HL-60 (cell line): ENCODE results near the gene PTPRC.

ENCODE experiments used
- DNase-seq, 2 experiments: peaks; one replicate each; pipeline ENCODE4 v3.0.0-alpha.2; 2010 to 2020; ENCODE audit warnings: low read depth in 1 of 2, low spot score in 1 of 2
- H3K27ac ChIP-seq: fragments of 250-450 bp; sonication (Bioruptor Pico); replicated peaks from 2 replicates; pipeline ENCODE4 v1.5.1; 2020; ENCODE audit warnings: mild to moderate bottlenecking, moderate library complexity
- H3K27me3 ChIP-seq: fragments of 250-450 bp; sonication (Bioruptor Pico); 2 replicates; pipeline ENCODE4 v1.5.1; 2021; ENCODE audit warnings: mild to moderate bottlenecking, moderate library complexity; ENCODE audit not compliant: insufficient read depth, poor library complexity, severe bottlenecking
- H3K4me3 ChIP-seq: replicated peaks from 2 replicates; pipeline ENCODE4 v1.5.1; 2011; ENCODE audit warnings: mild to moderate bottlenecking, control low read depth, low read length; ENCODE audit not compliant: insufficient read depth
- GABPA ChIP-seq: IDR thresholded peaks from 2 replicates; pipeline ENCODE4 v1.6.1; 2012; ENCODE audit warnings: low read depth
- POLR2AphosphoS5 ChIP-seq: IDR thresholded peaks from 2 replicates; pipeline ENCODE4 v1.6.1; 2012; ENCODE audit warnings: low read depth
- SPI1 ChIP-seq: IDR thresholded peaks from 2 replicates; pipeline ENCODE4 v1.6.1; 2012; ENCODE audit warnings: low read depth, mild to moderate bottlenecking, borderline replicate concordance
- TF ChIP-seq, protein P1 (sequence below): IDR thresholded peaks from one replicate; pipeline ENCODE4 v1.5.1; 2011; ENCODE audit warnings: low read length, control low read depth, inconsistent platforms; ENCODE audit not compliant: insufficient read depth
- TF ChIP-seq, protein P2 (sequence below): IDR thresholded peaks from 2 replicates; pipeline ENCODE4 v1.6.1; 2012; ENCODE audit warnings: low read depth; ENCODE audit not compliant: insufficient replicate concordance

PTPRC gene

DNA sequence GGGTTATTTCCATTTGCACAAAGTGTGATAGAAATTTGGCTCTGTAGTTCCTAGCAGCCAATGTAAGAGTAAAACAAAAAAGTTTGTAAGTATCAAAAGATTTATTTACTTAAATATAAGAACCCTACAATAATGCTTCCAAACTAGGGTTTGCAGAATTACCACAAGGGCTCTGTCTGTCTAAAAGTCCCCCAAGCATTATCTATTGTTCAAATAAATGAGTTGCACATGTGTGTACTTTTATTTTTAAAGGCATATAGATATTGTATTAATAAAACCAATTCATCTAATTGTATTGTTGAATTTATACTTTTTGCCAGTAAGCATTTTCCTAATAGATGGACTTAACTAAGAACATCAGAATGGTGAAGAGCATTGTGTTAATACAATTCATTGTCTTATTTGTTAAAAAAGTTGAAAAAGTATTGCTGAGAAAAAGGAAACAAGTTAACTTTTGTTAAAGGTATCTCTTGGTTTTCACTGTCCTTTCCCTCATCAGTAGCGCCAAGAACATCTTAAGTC is 863 bp upstream of the PTPRC start:
- Histone ChIP-seq H3K27me3 (no peaks in the 10 kb centered on the region), H3K4me3 (no peak overlapping the region), H3K27ac (peak overlapping the region; percentile 89)
- no peak for DNase-seq
- TF ChIP-seq, protein P1, sequence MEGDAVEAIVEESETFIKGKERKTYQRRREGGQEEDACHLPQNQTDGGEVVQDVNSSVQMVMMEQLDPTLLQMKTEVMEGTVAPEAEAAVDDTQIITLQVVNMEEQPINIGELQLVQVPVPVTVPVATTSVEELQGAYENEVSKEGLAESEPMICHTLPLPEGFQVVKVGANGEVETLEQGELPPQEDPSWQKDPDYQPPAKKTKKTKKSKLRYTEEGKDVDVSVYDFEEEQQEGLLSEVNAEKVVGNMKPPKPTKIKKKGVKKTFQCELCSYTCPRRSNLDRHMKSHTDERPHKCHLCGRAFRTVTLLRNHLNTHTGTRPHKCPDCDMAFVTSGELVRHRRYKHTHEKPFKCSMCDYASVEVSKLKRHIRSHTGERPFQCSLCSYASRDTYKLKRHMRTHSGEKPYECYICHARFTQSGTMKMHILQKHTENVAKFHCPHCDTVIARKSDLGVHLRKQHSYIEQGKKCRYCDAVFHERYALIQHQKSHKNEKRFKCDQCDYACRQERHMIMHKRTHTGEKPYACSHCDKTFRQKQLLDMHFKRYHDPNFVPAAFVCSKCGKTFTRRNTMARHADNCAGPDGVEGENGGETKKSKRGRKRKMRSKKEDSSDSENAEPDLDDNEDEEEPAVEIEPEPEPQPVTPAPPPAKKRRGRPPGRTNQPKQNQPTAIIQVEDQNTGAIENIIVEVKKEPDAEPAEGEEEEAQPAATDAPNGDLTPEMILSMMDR = no peak
- TF ChIP-seq SPI1 (no peak), POLR2AphosphoS5 (no peak), GABPA (no peak)
- TF ChIP-seq, protein P2, sequence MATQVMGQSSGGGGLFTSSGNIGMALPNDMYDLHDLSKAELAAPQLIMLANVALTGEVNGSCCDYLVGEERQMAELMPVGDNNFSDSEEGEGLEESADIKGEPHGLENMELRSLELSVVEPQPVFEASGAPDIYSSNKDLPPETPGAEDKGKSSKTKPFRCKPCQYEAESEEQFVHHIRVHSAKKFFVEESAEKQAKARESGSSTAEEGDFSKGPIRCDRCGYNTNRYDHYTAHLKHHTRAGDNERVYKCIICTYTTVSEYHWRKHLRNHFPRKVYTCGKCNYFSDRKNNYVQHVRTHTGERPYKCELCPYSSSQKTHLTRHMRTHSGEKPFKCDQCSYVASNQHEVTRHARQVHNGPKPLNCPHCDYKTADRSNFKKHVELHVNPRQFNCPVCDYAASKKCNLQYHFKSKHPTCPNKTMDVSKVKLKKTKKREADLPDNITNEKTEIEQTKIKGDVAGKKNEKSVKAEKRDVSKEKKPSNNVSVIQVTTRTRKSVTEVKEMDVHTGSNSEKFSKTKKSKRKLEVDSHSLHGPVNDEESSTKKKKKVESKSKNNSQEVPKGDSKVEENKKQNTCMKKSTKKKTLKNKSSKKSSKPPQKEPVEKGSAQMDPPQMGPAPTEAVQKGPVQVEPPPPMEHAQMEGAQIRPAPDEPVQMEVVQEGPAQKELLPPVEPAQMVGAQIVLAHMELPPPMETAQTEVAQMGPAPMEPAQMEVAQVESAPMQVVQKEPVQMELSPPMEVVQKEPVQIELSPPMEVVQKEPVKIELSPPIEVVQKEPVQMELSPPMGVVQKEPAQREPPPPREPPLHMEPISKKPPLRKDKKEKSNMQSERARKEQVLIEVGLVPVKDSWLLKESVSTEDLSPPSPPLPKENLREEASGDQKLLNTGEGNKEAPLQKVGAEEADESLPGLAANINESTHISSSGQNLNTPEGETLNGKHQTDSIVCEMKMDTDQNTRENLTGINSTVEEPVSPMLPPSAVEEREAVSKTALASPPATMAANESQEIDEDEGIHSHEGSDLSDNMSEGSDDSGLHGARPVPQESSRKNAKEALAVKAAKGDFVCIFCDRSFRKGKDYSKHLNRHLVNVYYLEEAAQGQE = no peak

DNA sequence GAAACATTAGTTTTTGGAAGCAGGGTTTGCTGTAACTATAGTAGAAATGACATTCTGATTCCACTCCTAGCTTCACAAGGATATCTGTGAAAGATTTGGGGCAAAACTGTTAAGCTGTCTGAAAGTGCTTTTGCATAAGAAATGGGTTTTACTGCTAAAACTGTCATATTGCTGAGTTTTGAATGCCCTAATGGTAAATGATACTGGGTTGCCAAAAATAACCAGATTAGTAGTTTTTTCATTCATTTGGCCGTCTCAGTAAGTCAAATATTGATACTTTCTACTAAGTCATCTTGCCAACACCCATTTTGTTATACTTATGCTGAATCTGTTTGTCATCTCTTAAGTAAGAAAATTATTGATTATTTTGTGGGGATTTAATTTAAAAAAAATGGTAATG is 399 bp upstream of the PTPRC start:
- DNase-seq = no peak
- TF ChIP-seq, protein P1 = no peak
- TF ChIP-seq, protein P2 = no peak
- TF ChIP-seq POLR2AphosphoS5 = no peak
- no peak for TF ChIP-seq SPI1
- no peak for TF ChIP-seq GABPA
- Histone ChIP-seq H3K27me3 (no peaks in the 10 kb centered on the region), H3K27ac (peak overlapping the region; percentile 89), H3K4me3 (no peak overlapping the region)

DNA sequence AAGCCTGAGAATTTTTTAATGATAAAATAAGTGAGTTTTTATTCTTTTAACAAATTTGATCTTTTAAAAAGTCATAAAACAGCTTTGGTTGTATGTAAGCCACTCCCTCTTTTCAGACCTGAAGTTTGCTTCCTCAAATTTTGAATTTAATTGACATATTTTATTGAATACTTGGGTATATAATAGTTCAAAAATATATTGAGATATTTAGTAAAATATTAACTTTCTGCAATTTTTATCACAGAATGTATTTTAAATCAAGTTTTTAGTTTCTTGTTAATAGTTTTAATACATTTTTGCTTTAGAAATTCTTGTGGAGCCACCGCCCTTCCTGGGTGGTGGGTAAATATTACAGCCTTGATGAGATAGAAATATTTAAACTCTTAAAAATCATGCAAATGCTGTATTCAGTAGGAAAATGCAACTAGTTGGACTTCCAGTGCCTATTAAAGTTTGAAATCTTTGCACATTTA is 867 bp downstream of the PTPRC start:
- Histone ChIP-seq H3K27ac (peak overlapping the region; percentile 89), H3K4me3 (peak overlapping the region; percentile 56), H3K27me3 (no peaks in the 10 kb centered on the region)
- TF ChIP-seq, protein P2 = no peak
- TF ChIP-seq POLR2AphosphoS5 (no peak), GABPA (no peak), SPI1 (no peak)
- TF ChIP-seq, protein P1 = no peak
- no peak for DNase-seq
